SK-N-SH (cell line): Measurements from ENCODE around the gene SCN8A. TPM values are rescaled to one million over a fixed set of nuclear protein-coding genes. Genes with fewer than 3 reads are reported as not detected.

Experiments
- CTCF ChIA-PET: fragments of 300-600, 350-600 bp; formaldehyde crosslinking; extraction: SDS; loops from one replicate; lab custom pipeline; 2021; lab: Yijun Ruan, JAX
- POLR2A ChIA-PET: fragments of 350-600 bp; sonication (Branson Sonifier 250); formaldehyde crosslinking; extraction: SDS; loops from one replicate; lab custom pipeline; 2020; ENCODE audit warnings: antibody characterized with exemption, inconsistent platforms; lab: Yijun Ruan, JAX
- DNase-seq: peaks from one replicate; pipeline ENCODE4 v3.0.0; 2012
- H2AFZ ChIP-seq: fragments of 200-600 bp; sonication (generic); 2 replicates; pipeline ENCODE4 v1.8.1; 2016; ENCODE audit warnings: antibody characterized with exemption, mild to moderate bottlenecking, low read depth
- H3F3A ChIP-seq: fragments of 200-600 bp; sonication (generic); replicated peaks from 2 replicates; pipeline ENCODE3; 2016; ENCODE audit warnings: antibody characterized with exemption, mild to moderate bottlenecking; ENCODE audit not compliant: insufficient read depth
- H3K27ac ChIP-seq, 2 experiments: fragments of 200-500 bp in 1 of 2; fragments of 200-600 bp in 1 of 2; sonication (Bioruptor generic) in 1 of 2; sonication (generic), shearing (Covaris generic) in 1 of 2; 2 replicates each; pipeline versions ENCODE4 v1.5.1 to v1.6.1; 2014 to 2016; ENCODE audit warnings: low read depth in 2 of 2, inconsistent platforms in 1 of 2, low read length in 1 of 2, mild to moderate bottlenecking in 1 of 2, mixed read lengths in 1 of 2
- H3K27me3 ChIP-seq: fragments of 200-600 bp; sonication (generic), shearing (Covaris generic); 2 replicates; pipeline ENCODE4 v1.6.1; 2016; ENCODE audit warnings: mixed run types; ENCODE audit not compliant: insufficient read depth
- H3K36me3 ChIP-seq, 2 experiments: fragments of 200-500 bp in 1 of 2; fragments of 200-600 bp in 1 of 2; sonication (Bioruptor generic) in 1 of 2; sonication (generic) in 1 of 2; replicated peaks in 1 of 2; 2 replicates each; pipeline versions ENCODE3 to v1.5.1; 2014 to 2016; ENCODE audit warnings: low read length in 1 of 2, mild to moderate bottlenecking in 1 of 2; ENCODE audit not compliant: insufficient read depth in 2 of 2, control insufficient read depth in 1 of 2
- H3K4me1 ChIP-seq, 2 experiments: fragments of 200-500 bp in 1 of 2; fragments of 200-600 bp in 1 of 2; sonication (Bioruptor generic) in 1 of 2; sonication (generic), shearing (Covaris generic) in 1 of 2; 2 replicates each; pipeline versions ENCODE4 v1.5.1 to v1.6.1; 2014 to 2016; ENCODE audit warnings: low read depth in 1 of 2, low read length in 1 of 2, mixed run types in 1 of 2; ENCODE audit not compliant: insufficient read depth in 2 of 2, control insufficient read depth in 1 of 2
- H3K4me2 ChIP-seq: fragments of 200-600 bp; sonication (generic), shearing (Covaris generic); 2 replicates; pipeline ENCODE4 v1.6.1; 2017; ENCODE audit warnings: mixed run types
- H3K4me3 ChIP-seq, 2 experiments: fragments of 200-500 bp in 1 of 2; fragments of 200-600 bp in 1 of 2; sonication (Bioruptor generic) in 1 of 2; sonication (generic), shearing (Covaris generic) in 1 of 2; 2 replicates each; pipeline versions ENCODE4 v1.5.1 to v1.8.1; 2014 to 2016; ENCODE audit warnings: low read depth in 2 of 2, inconsistent platforms in 1 of 2, low read length in 1 of 2, mild to moderate bottlenecking in 1 of 2, mixed read lengths in 1 of 2, moderate library complexity in 1 of 2
- H3K79me2 ChIP-seq: fragments of 200-600 bp; sonication (generic); 2 replicates; pipeline ENCODE4 v1.8.1; 2017; ENCODE audit warnings: mild to moderate bottlenecking; ENCODE audit not compliant: insufficient read depth
- H3K9ac ChIP-seq: fragments of 200-600 bp; sonication (generic); 2 replicates; pipeline ENCODE4 v1.6.1; 2017; ENCODE audit warnings: mixed run types
- H3K9me2 ChIP-seq: fragments of 200-600 bp; sonication (generic); 2 replicates; pipeline ENCODE4 v1.6.1; 2017; ENCODE audit warnings: mixed run types
- H3K9me3 ChIP-seq: fragments of 200-600 bp; sonication (generic); 2 replicates; pipeline ENCODE4 v1.6.1; 2017; ENCODE audit warnings: mixed run types, mild to moderate bottlenecking, moderate library complexity
- H4K20me1 ChIP-seq: fragments of 200-600 bp; sonication (generic); 2 replicates; pipeline ENCODE4 v1.6.1; 2017; ENCODE audit warnings: mild to moderate bottlenecking, mixed run types; ENCODE audit not compliant: insufficient read depth
- EP300 ChIP-seq, 2 experiments: IDR thresholded peaks; 2 replicates each; pipeline versions ENCODE4 v1.4.0 to v1.6.1; 2012; ENCODE audit warnings: borderline replicate concordance in 1 of 2, low read depth in 1 of 2, low read length in 1 of 2
- FOSL2 ChIP-seq: IDR thresholded peaks from 2 replicates; pipeline ENCODE4 v1.4.0; 2012; ENCODE audit warnings: low read depth, mild to moderate bottlenecking, moderate library complexity, borderline replicate concordance
- FOXJ3 ChIP-seq: sonication (generic); formaldehyde crosslinking; IDR thresholded peaks from 2 replicates; pipeline ENCODE4 v1.5.1; 2020; ENCODE audit warnings: mild to moderate bottlenecking, missing genetic modification reagents
- FOXM1 ChIP-seq: IDR thresholded peaks from 2 replicates; pipeline ENCODE4 v1.4.0; 2012; ENCODE audit warnings: low read depth, mild to moderate bottlenecking
- GATA2 ChIP-seq: sonication (generic); formaldehyde crosslinking; IDR thresholded peaks from 2 replicates; pipeline ENCODE4 v1.5.0; 2020; ENCODE audit warnings: mild to moderate bottlenecking, missing genetic modification reagents
- JUND ChIP-seq: IDR thresholded peaks from 2 replicates; pipeline ENCODE4 v1.4.0; 2012
- MXI1 ChIP-seq: IDR thresholded peaks from 2 replicates; pipeline ENCODE4 v1.6.1; 2012; ENCODE audit warnings: mild to moderate bottlenecking, low read depth, low read length, improper control_type of control experiment
- NFIC ChIP-seq: IDR thresholded peaks from 2 replicates; pipeline ENCODE4 v1.4.0; 2012; ENCODE audit warnings: borderline replicate concordance
- NRF1 ChIP-seq: IDR thresholded peaks from 2 replicates; pipeline ENCODE4 v1.6.1; 2012; ENCODE audit warnings: low read depth, mild to moderate bottlenecking, low read length
- POLR2AphosphoS5 ChIP-seq: IDR thresholded peaks from 2 replicates; pipeline ENCODE4 v1.6.1; 2012; ENCODE audit warnings: low read depth, low read length
- RFX5 ChIP-seq: IDR thresholded peaks from 2 replicates; pipeline ENCODE4 v1.6.1; 2012; ENCODE audit warnings: mild to moderate bottlenecking, improper control_type of control experiment, low read length
- RXRA ChIP-seq: IDR thresholded peaks from 2 replicates; pipeline ENCODE4 v1.4.0; 2012; ENCODE audit warnings: low read depth, mild to moderate bottlenecking, borderline replicate concordance
- SMC3 ChIP-seq: IDR thresholded peaks from 2 replicates; pipeline ENCODE4 v1.6.1; 2012; ENCODE audit warnings: low read depth, low read length, improper control_type of control experiment
- TCF12 ChIP-seq: IDR thresholded peaks from 2 replicates; pipeline ENCODE4 v1.4.0; 2012
- ZBTB33 ChIP-seq: IDR thresholded peaks from 2 replicates; pipeline ENCODE4 v1.4.0; 2012; ENCODE audit warnings: low read depth, borderline replicate concordance
- WGBS: methylation state at CpG from one replicate; pipeline ENCODE4 v1.1.6; 2017; ENCODE audit warnings: low lambda C conversion rate; 5-methylcytosine and 5-hydroxymethylcytosine counted together
- polyA plus RNA-seq, 3 experiments: library from polyadenylated mRNA; depleted of rRNA; stranded (reverse); fragments of >200 nt; gene quantifications; 2 replicates each; pipeline ENCODE4 v1.2.3, GENCODE V29; 2012
- TF ChIP-seq, protein P1 (sequence below): IDR thresholded peaks from 2 replicates; pipeline ENCODE4 v1.4.0; 2012; ENCODE audit warnings: low read depth
- TF ChIP-seq, protein P2 (sequence below): IDR thresholded peaks from 2 replicates; pipeline ENCODE4; 2012
- TF ChIP-seq, protein P3 (sequence below): IDR thresholded peaks from 2 replicates; pipeline ENCODE4 v1.6.1; 2012; ENCODE audit warnings: mild to moderate bottlenecking, low read depth, low read length, moderate library complexity

SCN8A gene
- polyA plus RNA-seq, 1 of the 3 experiments (the other 2 are of a cell fraction) = 7.1 TPM

DNA sequence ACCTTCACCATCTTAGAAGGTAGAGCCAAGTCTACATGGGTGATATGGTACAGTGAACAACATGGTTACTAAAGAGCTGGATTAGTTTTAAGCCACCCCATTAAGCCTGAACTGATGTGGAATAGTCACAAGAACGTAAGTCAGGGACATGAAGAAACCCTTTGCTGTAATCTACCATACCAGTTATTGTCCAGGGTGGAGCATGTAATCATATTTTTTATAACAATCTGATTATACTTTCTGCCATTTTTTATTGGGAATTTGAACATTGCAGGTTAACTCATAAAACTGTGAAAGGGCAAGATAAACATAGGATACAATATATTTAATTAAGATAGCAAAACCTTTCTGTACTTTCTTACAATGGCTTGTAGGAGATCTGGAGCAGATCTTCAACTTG lies 153.9 kb downstream of the SCN8A start:
- Histone ChIP-seq H3K4me3 (no peak overlapping the region), H3K79me2 (no peaks in the 10 kb centered on the region), H3K9ac (no peak overlapping the region), H3K9me3 (no peaks in the 10 kb centered on the region), H3K27ac (no peak overlapping the region), H2AFZ (no peak overlapping the region)
- DNase-seq = no peak
- CTCF ChIA-PET = no interaction called here
- TF ChIP-seq EP300 (IDR thresholded peaks at IDR 0.05; ENCODE audit: borderline replicate concordance in 1 of 2, low read depth in 1 of 2, low read length in 1 of 2) = no peak
- TF ChIP-seq JUND = no peak
- TF ChIP-seq, protein P1, sequence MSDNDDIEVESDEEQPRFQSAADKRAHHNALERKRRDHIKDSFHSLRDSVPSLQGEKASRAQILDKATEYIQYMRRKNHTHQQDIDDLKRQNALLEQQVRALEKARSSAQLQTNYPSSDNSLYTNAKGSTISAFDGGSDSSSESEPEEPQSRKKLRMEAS = no peak
- TF ChIP-seq, all 33 proteins: peak for 0
- POLR2A ChIA-PET = no interaction called here
- Histone ChIP-seq H4K20me1 (no peaks in the 10 kb centered on the region), H3F3A (no peaks in the 10 kb centered on the region), H3K9me2 (no peaks in the 10 kb centered on the region), H3K36me3 (peaks cover 34 to 39% of the 10 kb centered on the region in 2 experiments), H3K4me2 (no peak overlapping the region), H3K4me1 (no peaks in the 10 kb centered on the region), H3K27me3 (no peaks in the 10 kb centered on the region)
- 92% methylated on average over 1 of the region's 1 CpG for WGBS

DNA sequence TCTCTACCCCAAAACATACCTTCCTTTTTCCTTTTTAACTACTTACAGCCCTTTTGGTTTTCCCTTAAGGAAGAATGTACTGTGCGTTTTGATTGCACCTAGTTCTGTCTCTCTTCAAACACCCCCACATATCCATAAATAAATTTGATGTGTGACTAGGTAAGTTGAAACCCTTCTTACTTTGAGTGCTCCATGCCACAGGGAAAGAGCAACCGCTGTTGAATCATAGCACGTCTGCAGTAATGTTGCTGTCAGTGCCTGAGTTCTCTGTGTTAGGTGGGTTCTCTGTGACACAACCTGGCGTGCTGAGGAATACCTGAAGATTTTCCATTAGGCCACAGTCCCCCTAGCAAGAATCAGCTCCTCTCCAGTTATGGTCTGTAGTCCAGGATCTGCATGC lies 155.4 kb downstream of the SCN8A start:
- CTCF ChIA-PET = no interaction called here
- H3F3A ChIP-seq = no peaks in the 10 kb centered on the region
- H4K20me1 ChIP-seq = no peaks in the 10 kb centered on the region
- no peaks in the 10 kb centered on the region for H3K9me3 ChIP-seq
- H3K4me2 ChIP-seq = no peak overlapping the region
- H2AFZ ChIP-seq = no peak overlapping the region
- no peaks in the 10 kb centered on the region; a peak in 1 of 4 replicates for H3K4me1 ChIP-seq
- H3K27ac ChIP-seq = no peak overlapping the region
- H3K4me3 ChIP-seq = no peak overlapping the region
- no peaks in the 10 kb centered on the region for H3K27me3 ChIP-seq
- H3K9ac ChIP-seq = no peak overlapping the region
- no peaks in the 10 kb centered on the region for H3K9me2 ChIP-seq
- TF ChIP-seq TCF12 = no peak
- TF ChIP-seq FOSL2 = no peak
- TF ChIP-seq, protein P1 = no peak
- TF ChIP-seq, protein P2, sequence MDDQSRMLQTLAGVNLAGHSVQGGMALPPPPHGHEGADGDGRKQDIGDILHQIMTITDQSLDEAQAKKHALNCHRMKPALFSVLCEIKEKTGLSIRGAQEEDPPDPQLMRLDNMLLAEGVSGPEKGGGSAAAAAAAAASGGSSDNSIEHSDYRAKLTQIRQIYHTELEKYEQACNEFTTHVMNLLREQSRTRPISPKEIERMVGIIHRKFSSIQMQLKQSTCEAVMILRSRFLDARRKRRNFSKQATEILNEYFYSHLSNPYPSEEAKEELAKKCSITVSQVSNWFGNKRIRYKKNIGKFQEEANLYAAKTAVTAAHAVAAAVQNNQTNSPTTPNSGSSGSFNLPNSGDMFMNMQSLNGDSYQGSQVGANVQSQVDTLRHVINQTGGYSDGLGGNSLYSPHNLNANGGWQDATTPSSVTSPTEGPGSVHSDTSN = no peak
- no peak for TF ChIP-seq MXI1
- no peak for TF ChIP-seq ZBTB33
- no peak for TF ChIP-seq NRF1
- no peak for TF ChIP-seq NFIC
- TF ChIP-seq POLR2AphosphoS5 = no peak
- no peak for TF ChIP-seq RXRA
- TF ChIP-seq SMC3 = no peak
- TF ChIP-seq RFX5 = no peak
- TF ChIP-seq FOXM1 = no peak
- no peak for TF ChIP-seq FOXJ3 (CRISPR knock-in tag)
- TF ChIP-seq, protein P3, sequence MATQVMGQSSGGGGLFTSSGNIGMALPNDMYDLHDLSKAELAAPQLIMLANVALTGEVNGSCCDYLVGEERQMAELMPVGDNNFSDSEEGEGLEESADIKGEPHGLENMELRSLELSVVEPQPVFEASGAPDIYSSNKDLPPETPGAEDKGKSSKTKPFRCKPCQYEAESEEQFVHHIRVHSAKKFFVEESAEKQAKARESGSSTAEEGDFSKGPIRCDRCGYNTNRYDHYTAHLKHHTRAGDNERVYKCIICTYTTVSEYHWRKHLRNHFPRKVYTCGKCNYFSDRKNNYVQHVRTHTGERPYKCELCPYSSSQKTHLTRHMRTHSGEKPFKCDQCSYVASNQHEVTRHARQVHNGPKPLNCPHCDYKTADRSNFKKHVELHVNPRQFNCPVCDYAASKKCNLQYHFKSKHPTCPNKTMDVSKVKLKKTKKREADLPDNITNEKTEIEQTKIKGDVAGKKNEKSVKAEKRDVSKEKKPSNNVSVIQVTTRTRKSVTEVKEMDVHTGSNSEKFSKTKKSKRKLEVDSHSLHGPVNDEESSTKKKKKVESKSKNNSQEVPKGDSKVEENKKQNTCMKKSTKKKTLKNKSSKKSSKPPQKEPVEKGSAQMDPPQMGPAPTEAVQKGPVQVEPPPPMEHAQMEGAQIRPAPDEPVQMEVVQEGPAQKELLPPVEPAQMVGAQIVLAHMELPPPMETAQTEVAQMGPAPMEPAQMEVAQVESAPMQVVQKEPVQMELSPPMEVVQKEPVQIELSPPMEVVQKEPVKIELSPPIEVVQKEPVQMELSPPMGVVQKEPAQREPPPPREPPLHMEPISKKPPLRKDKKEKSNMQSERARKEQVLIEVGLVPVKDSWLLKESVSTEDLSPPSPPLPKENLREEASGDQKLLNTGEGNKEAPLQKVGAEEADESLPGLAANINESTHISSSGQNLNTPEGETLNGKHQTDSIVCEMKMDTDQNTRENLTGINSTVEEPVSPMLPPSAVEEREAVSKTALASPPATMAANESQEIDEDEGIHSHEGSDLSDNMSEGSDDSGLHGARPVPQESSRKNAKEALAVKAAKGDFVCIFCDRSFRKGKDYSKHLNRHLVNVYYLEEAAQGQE = no peak
- no peak for TF ChIP-seq GATA2 (CRISPR knock-in tag)
- TF ChIP-seq, all 33 proteins: peak for 0
- 92% methylated on average over 4 of the region's 4 CpGs for WGBS
- POLR2A ChIA-PET = no interaction called here
- no peak for DNase-seq
- Histone ChIP-seq H3K79me2 (no peaks in the 10 kb centered on the region), H3K36me3 (peaks cover 36 to 48% of the 10 kb centered on the region in 2 experiments)
